KMS-11 (cell line): ENCODE data around the gene ATAD3A.
"Not testable (repeated sequence)": the region's sequence is repeated elsewhere in the genome, so short reads cannot be mapped to it uniquely, and the experiment has no call there.

Experiments used
- H2AFZ ChIP-seq: fragments of 200-600 bp; sonication (generic); 2 replicates; pipeline ENCODE4 v1.6.1; 2016; ENCODE audit warnings: antibody characterized with exemption, mixed run types, low read depth
- H3K27ac ChIP-seq: fragments of 200-600 bp; sonication (generic); 2 replicates; pipeline ENCODE4 v1.6.1; 2016; ENCODE audit warnings: mild to moderate bottlenecking, mixed run types
- H3K27me3 ChIP-seq: fragments of 200-600 bp; sonication (generic); 2 replicates; pipeline ENCODE4 v1.6.1; 2017; ENCODE audit warnings: mild to moderate bottlenecking, low read depth, mixed run types, moderate library complexity; ENCODE audit not compliant: insufficient read depth
- H3K36me3 ChIP-seq: fragments of 200-600 bp; sonication (generic); 2 replicates; pipeline ENCODE4 v1.6.1; 2017; ENCODE audit warnings: mild to moderate bottlenecking, mixed run types; ENCODE audit not compliant: insufficient read depth
- H3K4me1 ChIP-seq: fragments of 200-600 bp; sonication (generic); 2 replicates; pipeline ENCODE4 v1.6.1; 2016; ENCODE audit warnings: mild to moderate bottlenecking, low read depth, mixed run types; ENCODE audit not compliant: poor library complexity, severe bottlenecking
- H3K4me2 ChIP-seq: fragments of 200-600 bp; sonication (generic); 2 replicates; pipeline ENCODE4 v1.7.0; 2016; ENCODE audit warnings: mild to moderate bottlenecking, mixed run types
- H3K4me3 ChIP-seq: fragments of 200-600 bp; sonication (generic); IDR thresholded peaks from 2 replicates; pipeline ENCODE4 v1.6.1; 2017; ENCODE audit warnings: low read depth, low read length, mixed read lengths; ENCODE audit not compliant: insufficient read depth
- H3K79me2 ChIP-seq: fragments of 200-600 bp; sonication (generic); 2 replicates; pipeline ENCODE4 v1.6.1; 2016; ENCODE audit warnings: low read depth, mixed run types; ENCODE audit not compliant: insufficient read depth
- H3K9ac ChIP-seq: fragments of 200-600 bp; sonication (generic); 2 replicates; pipeline ENCODE4 v1.6.1; 2016; ENCODE audit warnings: mild to moderate bottlenecking, mixed run types
- H4K20me1 ChIP-seq: fragments of 200-600 bp; sonication (generic); 2 replicates; pipeline ENCODE4 v1.6.1; 2016; ENCODE audit warnings: mild to moderate bottlenecking, mixed run types; ENCODE audit not compliant: insufficient read depth
- TF ChIP-seq, protein P1 (sequence below): fragments of 200-600 bp; sonication (generic); conservative IDR thresholded peaks from 2 replicates; pipeline ENCODE4 v1.6.1; 2017; ENCODE audit warnings: low read depth, mild to moderate bottlenecking, antibody characterized with exemption, low read length, moderate library complexity, mixed read lengths

Gene ATAD3A

DNA sequence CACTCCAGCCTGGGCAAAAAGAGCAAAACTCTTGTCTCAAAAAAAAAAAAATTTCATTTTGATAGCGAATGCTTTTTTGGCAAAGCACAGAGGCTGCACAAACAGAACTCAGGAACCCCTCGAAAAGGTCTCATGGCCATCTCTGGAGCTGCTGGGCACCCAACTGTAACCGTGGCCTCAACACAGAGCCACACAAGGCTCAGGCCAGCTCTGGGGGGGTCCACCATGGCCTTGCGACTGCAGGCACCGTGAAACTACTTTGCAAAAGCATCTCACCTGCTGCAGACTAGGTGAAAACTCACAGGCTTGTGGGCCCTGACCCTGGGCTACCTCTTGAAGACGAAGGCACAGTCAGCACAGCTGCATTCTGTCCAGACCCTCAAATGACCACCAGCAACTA is 44.5 kb downstream of the ATAD3A start:
- 0 out of 2 replicates have a peak, but pooled peaks cover 8% of the 10 kb centered on the region for H4K20me1 ChIP-seq
- H3K4me3 ChIP-seq, result no peak overlapping the region
- H3K4me2 ChIP-seq, result no peak overlapping the region
- no peaks in the 10 kb centered on the region for H3K4me1 ChIP-seq
- H3K27me3 ChIP-seq, result no peaks in the 10 kb centered on the region
- H3K36me3 ChIP-seq, result no peaks in the 10 kb centered on the region; the same call in 1 of the 2 replicates
- no peak overlapping the region for H2AFZ ChIP-seq
- H3K9ac ChIP-seq, result no peak overlapping the region
- peaks cover 2% of the 10 kb centered on the region; the same call in 1 of the 2 replicates for H3K79me2 ChIP-seq
- TF ChIP-seq, protein P1, sequence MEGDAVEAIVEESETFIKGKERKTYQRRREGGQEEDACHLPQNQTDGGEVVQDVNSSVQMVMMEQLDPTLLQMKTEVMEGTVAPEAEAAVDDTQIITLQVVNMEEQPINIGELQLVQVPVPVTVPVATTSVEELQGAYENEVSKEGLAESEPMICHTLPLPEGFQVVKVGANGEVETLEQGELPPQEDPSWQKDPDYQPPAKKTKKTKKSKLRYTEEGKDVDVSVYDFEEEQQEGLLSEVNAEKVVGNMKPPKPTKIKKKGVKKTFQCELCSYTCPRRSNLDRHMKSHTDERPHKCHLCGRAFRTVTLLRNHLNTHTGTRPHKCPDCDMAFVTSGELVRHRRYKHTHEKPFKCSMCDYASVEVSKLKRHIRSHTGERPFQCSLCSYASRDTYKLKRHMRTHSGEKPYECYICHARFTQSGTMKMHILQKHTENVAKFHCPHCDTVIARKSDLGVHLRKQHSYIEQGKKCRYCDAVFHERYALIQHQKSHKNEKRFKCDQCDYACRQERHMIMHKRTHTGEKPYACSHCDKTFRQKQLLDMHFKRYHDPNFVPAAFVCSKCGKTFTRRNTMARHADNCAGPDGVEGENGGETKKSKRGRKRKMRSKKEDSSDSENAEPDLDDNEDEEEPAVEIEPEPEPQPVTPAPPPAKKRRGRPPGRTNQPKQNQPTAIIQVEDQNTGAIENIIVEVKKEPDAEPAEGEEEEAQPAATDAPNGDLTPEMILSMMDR, result no peak
- H3K27ac ChIP-seq, result no peak overlapping the region

DNA sequence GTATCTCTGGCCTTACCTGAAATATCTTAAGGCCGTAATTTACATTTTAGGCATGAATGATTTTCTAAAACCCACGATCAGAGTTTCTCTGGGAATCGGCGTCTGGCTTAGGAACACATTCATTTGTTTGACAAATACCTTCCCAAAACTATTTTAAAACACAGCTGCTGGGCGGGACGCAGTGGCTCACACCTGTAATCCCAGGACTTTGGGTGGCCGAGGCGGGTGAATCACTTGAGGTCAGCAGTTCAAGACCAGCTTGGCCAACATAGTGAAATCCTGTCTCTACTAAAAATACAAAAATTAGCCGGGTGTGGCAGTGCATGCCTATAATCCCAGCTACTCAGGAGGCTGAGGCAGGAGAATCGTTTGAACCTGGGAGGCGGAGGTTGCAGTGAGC is 45.0 kb downstream of the ATAD3A start:
- not testable (repeated sequence) for H2AFZ ChIP-seq, H3K27me3 ChIP-seq, H3K27ac ChIP-seq, H3K4me3 ChIP-seq, H3K9ac ChIP-seq, H4K20me1 ChIP-seq, H3K4me1 ChIP-seq, H3K4me2 ChIP-seq, H3K79me2 ChIP-seq, H3K36me3 ChIP-seq

DNA sequence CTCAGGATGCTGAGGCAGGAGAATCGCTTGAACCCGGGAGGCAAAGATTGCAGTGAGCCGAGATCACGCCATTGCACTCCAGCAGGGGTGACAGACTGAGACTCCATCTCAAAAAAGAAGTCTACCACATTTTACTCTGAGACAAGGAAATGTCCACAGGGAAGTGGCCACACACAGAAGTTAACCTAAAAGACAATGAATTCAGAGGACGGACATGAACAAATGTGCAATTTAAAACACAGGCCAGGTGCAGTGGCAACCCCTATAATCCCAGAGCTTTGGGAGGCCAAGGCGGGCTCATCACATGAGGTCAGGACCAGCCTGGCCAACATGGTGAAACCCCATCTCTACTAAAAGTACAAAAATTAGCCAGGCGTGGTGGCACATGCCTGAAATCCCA is 45.7 kb downstream of the ATAD3A start:
- not testable (repeated sequence) for H3K9ac ChIP-seq, H3K36me3 ChIP-seq, H3K27me3 ChIP-seq, H3K4me3 ChIP-seq, H3K27ac ChIP-seq, H3K4me2 ChIP-seq, H3K4me1 ChIP-seq, H4K20me1 ChIP-seq, H3K79me2 ChIP-seq, H2AFZ ChIP-seq

DNA sequence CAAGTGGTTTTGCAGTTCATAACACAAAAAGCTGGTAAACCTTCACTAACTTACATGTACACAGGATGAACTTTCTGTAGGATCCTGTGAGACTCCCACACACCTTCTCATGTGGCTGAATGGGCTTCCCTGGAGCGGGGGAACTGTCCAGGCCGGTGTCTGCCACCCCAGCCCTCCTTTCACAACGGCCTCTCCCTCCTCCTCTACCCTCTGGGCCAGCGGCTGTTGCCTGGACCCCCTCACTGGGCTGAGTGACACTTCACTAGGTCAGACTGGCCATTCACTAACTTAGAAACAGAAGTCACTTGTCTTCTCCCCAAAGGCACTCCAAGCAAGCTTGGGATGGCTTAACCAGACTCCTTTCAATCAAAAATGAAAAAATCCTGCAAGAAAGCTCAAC is 46.6 kb downstream of the ATAD3A start:
- Histone ChIP-seq H2AFZ (no peak overlapping the region), H3K36me3 (no peaks in the 10 kb centered on the region; the same call in 1 of the 2 replicates), H3K27me3 (no peaks in the 10 kb centered on the region), H3K27ac (no peak overlapping the region), H3K4me2 (no peak overlapping the region), H4K20me1 (no peaks in the 10 kb centered on the region), H3K4me1 (no peaks in the 10 kb centered on the region), H3K4me3 (no peak overlapping the region), H3K79me2 (peaks cover 17% of the 10 kb centered on the region; the same call in 1 of the 2 replicates), H3K9ac (no peak overlapping the region)
- TF ChIP-seq, protein P1, result no peak

DNA sequence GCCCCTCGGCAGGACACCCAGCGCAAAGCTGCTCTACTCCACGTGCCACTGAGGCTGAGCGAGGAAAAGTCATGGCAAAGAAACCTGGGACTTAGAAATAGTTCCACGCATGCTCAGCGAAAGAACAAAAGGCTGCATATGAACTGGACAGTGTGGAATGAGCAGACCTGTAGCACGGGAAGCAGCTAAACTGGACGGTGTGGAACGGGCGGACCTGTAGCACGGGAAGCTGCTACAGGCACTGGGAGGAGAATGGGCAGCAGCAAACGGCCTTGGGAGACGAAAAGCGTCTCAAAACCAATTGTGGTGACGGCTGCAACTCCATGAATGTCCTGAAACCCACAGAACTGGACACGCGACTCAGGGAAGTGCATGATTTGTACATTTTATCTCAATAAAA is 47.1 kb downstream of the ATAD3A start:
- Histone ChIP-seq H3K27ac (no peak overlapping the region), H3K36me3 (no peaks in the 10 kb centered on the region; the same call in 1 of the 2 replicates), H2AFZ (no peak overlapping the region), H3K9ac (no peak overlapping the region), H3K4me3 (no peak overlapping the region), H3K79me2 (peaks cover 22% of the 10 kb centered on the region; the same call in 1 of the 2 replicates), H3K27me3 (no peaks in the 10 kb centered on the region), H3K4me1 (no peaks in the 10 kb centered on the region), H4K20me1 (no peaks in the 10 kb centered on the region), H3K4me2 (no peak overlapping the region)
- TF ChIP-seq, protein P1, result no peak
